Fibroblast of the aortic adventitia (primary cell): ENCODE results near the gene SIGLEC6. TPM values are rescaled to one million over a fixed set of nuclear protein-coding genes. Genes with fewer than 3 reads are reported as not detected.

Source experiments
- DNase-seq: peaks from one replicate; pipeline ENCODE4 v3.0.0-alpha.2; 2010; ENCODE audit warnings: low read depth
- H3K4me3 ChIP-seq: 2 replicates; pipeline ENCODE4 v1.5.1; 2011; ENCODE audit warnings: low read depth, mild to moderate bottlenecking, control low read depth, low read length, moderate library complexity
- CTCF ChIP-seq: IDR thresholded peaks from 2 replicates; pipeline ENCODE4 v1.5.1; 2011; ENCODE audit warnings: mild to moderate bottlenecking, low read length, control low read depth, inconsistent platforms; ENCODE audit not compliant: insufficient read depth
- total RNA-seq: library from RNA; depleted of rRNA; stranded (reverse); fragments of >200 nt; gene quantifications from 2 replicates; pipeline ENCODE4 v1.2.3, GENCODE V29; 2012; ENCODE audit warnings: low replicate concordance

Gene SIGLEC6
- total RNA-seq, 1 donor = not detected

DNA sequence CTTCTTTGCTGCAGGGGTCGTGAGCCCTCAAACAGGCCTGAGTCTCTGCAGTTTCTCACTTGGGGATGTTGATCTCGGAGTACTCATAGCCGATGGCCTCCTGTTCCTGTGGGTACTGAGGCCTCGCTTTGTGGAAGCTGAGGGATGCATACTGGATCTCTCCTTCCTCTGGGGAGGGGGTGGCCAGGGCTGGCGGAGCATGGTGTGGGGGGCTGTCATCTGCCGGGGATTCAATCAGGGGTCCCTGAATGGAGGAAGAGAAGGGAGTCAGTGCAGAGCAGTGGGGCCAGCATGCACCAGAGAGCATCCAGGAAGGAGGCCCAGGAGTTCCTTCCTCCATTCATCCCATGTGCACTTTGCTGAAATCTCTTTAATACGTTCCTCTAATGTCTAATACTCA is 39.9 kb downstream of the SIGLEC6 start:
- DNase-seq = no peak
- no peak for TF ChIP-seq CTCF
- H3K4me3 ChIP-seq = no peak overlapping the region

DNA sequence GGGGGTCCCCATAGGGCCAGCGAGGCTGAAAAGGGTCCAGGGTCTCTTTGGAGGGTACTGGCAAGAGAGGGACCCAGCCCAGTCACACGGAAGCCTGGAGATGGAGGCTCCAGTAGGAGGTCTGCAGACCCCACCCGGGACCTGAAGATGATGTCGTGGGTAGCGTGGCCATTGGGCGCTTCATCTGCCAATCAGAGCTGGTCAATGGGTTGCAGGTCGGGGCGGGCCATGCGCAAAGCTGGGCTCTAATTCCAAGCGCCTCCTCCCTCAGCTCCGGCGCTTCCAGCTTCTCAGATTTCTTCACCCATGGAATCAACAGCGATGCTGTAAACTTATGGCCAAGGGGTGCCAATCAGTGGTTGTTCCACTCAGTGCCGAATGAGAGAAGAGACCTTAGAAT is 40.8 kb downstream of the SIGLEC6 start:
- no peak for TF ChIP-seq CTCF
- DNase-seq = no peak
- no peak overlapping the region for H3K4me3 ChIP-seq

- H3K4me3 ChIP-seq = no peak overlapping the region
- DNase-seq = no peak
- TF ChIP-seq CTCF = no peak
Measured at GRCh38 chr19:51489113-51489512, 42.4 kb downstream of the SIGLEC6 start.

GRCh38 chr19:51488491-51488890 is 43.0 kb downstream of the SIGLEC6 start:
- DNase-seq = no peak
- no peak for TF ChIP-seq CTCF
- no peak overlapping the region for H3K4me3 ChIP-seq

GRCh38 chr19:51485960-51486660 is 45.4 kb downstream of the SIGLEC6 start:
- TF ChIP-seq CTCF = no peak
- no peak for DNase-seq
- no peak overlapping the region for H3K4me3 ChIP-seq

DNA sequence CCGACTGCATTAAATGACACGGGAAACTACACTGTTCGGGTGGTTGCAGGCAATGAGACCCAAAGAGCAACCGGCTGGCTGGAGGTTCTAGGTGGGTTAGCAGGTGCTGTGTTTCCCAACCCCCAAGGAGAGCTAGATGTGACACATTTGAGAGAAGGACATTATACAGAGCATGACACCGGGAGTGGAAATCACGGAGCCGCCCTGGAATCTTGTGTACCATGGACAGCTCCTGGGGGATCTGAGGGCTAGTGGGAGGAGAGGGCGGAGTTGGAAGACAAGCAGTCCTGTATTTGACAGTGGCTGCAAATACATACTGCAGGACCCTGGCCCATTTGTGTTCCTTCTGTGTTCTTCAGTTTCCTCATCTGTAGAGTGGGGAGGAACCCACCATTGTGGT is 50.9 kb downstream of the SIGLEC6 start:
- peak; percentile 4 for DNase-seq
- no peak for TF ChIP-seq CTCF
- no peak overlapping the region for H3K4me3 ChIP-seq

DNA sequence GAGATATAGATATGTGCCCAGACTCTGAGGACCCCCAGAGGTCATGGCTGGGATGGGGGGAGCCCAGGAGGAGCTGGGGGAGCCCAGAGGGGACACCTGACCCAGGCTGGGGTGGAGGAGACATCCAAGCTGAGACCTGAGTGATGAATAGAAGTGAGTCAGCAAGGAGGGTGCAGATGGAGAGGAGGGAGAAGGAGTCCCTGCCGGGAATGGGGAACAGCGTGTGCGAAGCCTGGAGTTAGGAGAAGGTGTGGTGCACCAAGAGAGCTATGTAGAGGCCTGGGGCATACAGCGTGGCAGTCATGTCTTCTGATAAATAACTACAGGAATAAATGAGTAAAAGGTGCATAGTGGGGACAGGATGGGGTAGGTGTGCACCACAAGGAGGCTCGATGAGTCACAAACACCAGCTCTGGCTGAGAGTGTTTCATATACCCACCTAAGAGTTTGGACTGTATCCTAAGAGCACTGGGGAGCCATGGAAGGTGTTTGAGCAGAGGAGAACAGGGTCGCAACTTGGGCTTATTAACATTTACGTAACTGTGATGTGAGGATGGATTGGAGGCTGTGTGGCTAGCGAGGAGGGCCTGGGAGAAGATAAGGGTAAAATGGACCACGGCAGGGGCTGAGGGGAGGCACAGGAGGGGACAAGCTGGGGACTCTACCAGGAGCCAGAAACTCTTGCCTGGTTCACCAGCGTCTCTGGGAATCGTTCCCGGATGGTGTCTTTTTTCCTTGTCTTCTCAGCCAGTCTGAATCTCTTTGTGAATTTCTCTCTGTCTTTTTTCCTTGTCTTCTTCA is 51.7 kb downstream of the SIGLEC6 start:
- no peak overlapping the region for H3K4me3 ChIP-seq
- DNase-seq = no peak
- TF ChIP-seq CTCF = no peak
